Suprapubic skin (tissue), 4 donors: Measurements from ENCODE around the gene CTBP2. TPM values are rescaled to one million over a fixed set of nuclear protein-coding genes. Genes with fewer than 3 reads are reported as not detected.
"Not testable (repeated sequence)": the region's sequence is repeated elsewhere in the genome, so short reads cannot be mapped to it uniquely, and the experiment has no call there.

ENCODE experiments used
- DNase-seq, 2 donors: peaks; one replicate each; pipeline ENCODE4 v3.0.0-alpha.2; 2019; ENCODE audit warnings: low spot score in 2 of 2
- H3K27ac ChIP-seq: fragments of 200-600 bp; sonication (generic); one replicate; pipeline ENCODE4 v1.5.1; 2019
- H3K27me3 ChIP-seq: fragments of 200-600 bp; sonication (generic); one replicate; pipeline ENCODE4 v1.5.1; 2019
- H3K36me3 ChIP-seq: fragments of 200-600 bp; sonication (generic); one replicate; pipeline ENCODE4 v1.5.1; 2019
- H3K4me1 ChIP-seq: fragments of 200-600 bp; sonication (generic); one replicate; pipeline ENCODE4 v1.5.1; 2019
- H3K4me3 ChIP-seq: fragments of 200-600 bp; sonication (generic); one replicate; pipeline ENCODE4 v1.5.1; 2019; ENCODE audit warnings: mild to moderate bottlenecking
- H3K9me3 ChIP-seq: fragments of 200-600 bp; sonication (generic); one replicate; pipeline ENCODE4 v1.5.1; 2019
- EP300 ChIP-seq: sonication (generic); formaldehyde crosslinking; IDR thresholded peaks from one replicate; pipeline ENCODE4 v1.6.1; 2017; ENCODE audit warnings: antibody characterized with exemption
- POLR2A ChIP-seq, 2 donors: fragments of 450-650 bp; IDR thresholded peaks; one replicate each; pipeline ENCODE4 v1.6.1; 2017; ENCODE audit warnings: antibody characterized with exemption in 2 of 2, mild to moderate bottlenecking in 2 of 2, moderate library complexity in 2 of 2
- POLR2AphosphoS5 ChIP-seq, 3 donors: sonication (generic); formaldehyde crosslinking; IDR thresholded peaks; one replicate each; pipeline ENCODE4 v1.6.1; 2017; ENCODE audit warnings: antibody characterized with exemption in 3 of 3
- WGBS: methylation state at CpG from one replicate; pipeline ENCODE4 v1.1.5; 2018; 5-methylcytosine and 5-hydroxymethylcytosine counted together
- total RNA-seq, 4 donors: library from RNA; depleted of rRNA; stranded (reverse); fragments of >200 nt; gene quantifications; one replicate each; pipeline ENCODE4 v1.1.0, GENCODE V29; 2016
- TF ChIP-seq, protein P1 (sequence below), 2 donors: fragments of 200-600 bp in 1 of 2; fragments of 450-650 bp in 1 of 2; sonication (generic) in 1 of 2; IDR thresholded peaks; one replicate each; pipeline ENCODE4 v1.5.1; 2016 to 2019; ENCODE audit warnings: antibody characterized with exemption in 2 of 2, mild to moderate bottlenecking in 1 of 2, moderate library complexity in 1 of 2

CTBP2 gene
- total RNA-seq, 4 donors from 2014 or later = 19.7 to 45.7 (median 29.4) TPM

DNA sequence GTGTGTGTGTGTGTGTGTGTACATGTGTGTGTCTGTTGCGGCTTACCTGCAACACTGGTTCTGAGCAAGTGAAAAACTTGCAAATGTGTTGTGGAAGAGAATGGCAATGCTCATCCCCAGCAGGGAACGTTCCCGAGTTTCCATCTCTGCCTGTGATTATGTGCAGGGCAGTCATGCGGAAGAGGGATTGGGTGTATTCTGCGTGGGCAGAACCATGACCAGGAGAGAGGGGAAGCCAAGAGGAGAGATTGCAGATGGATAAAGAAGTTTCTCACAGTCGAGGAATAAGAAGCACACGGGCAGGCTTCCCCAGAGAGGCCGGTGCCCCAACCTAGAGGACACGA, 99.9 kb downstream of the CTBP2 start:
- H3K4me3 ChIP-seq = no peak overlapping the region
- H3K9me3 ChIP-seq = no peaks in the 10 kb centered on the region
- no peaks in the 10 kb centered on the region for H3K27me3 ChIP-seq
- H3K27ac ChIP-seq = peak overlapping the region; percentile 39
- TF ChIP-seq, protein P1, sequence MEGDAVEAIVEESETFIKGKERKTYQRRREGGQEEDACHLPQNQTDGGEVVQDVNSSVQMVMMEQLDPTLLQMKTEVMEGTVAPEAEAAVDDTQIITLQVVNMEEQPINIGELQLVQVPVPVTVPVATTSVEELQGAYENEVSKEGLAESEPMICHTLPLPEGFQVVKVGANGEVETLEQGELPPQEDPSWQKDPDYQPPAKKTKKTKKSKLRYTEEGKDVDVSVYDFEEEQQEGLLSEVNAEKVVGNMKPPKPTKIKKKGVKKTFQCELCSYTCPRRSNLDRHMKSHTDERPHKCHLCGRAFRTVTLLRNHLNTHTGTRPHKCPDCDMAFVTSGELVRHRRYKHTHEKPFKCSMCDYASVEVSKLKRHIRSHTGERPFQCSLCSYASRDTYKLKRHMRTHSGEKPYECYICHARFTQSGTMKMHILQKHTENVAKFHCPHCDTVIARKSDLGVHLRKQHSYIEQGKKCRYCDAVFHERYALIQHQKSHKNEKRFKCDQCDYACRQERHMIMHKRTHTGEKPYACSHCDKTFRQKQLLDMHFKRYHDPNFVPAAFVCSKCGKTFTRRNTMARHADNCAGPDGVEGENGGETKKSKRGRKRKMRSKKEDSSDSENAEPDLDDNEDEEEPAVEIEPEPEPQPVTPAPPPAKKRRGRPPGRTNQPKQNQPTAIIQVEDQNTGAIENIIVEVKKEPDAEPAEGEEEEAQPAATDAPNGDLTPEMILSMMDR (IDR thresholded peaks at IDR 0.05) = no peak
- no peak for TF ChIP-seq POLR2AphosphoS5 (IDR thresholded peaks at IDR 0.05)
- TF ChIP-seq EP300 = no peak
- TF ChIP-seq POLR2A (IDR thresholded peaks at IDR 0.05) = no peak
- H3K36me3 ChIP-seq = no peaks in the 10 kb centered on the region
- WGBS = 60% methylated on average over 9 of the region's 9 CpGs
- no peak for DNase-seq
- H3K4me1 ChIP-seq = peaks cover 97% of the 10 kb centered on the region

DNA sequence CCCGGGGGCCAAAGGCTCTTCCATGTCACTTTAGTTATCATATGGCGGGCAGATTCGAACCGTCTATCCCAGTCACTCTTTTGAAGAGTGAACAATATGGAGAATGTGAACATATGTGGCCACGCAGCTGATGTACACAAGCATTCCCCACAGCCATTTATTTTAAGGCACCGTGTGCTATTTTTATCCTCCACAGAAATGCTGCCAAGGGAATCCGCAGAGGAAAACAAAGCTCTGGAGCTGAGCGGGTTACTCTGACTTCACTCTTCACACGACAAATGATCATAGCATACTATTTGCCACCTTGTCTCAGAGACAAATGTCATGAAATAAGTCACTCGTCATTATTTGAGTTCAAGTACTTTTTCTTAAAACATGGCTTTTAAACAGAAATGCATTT, 100.3 kb downstream of the CTBP2 start:
- no peak for DNase-seq
- H3K36me3 ChIP-seq = no peaks in the 10 kb centered on the region
- TF ChIP-seq EP300 (no peak), POLR2AphosphoS5 (IDR thresholded peaks at IDR 0.05) (no peak), POLR2A (IDR thresholded peaks at IDR 0.05) (no peak)
- TF ChIP-seq, protein P1 (IDR thresholded peaks at IDR 0.05) = no peak
- H3K4me3 ChIP-seq = no peak overlapping the region
- peaks cover 97% of the 10 kb centered on the region for H3K4me1 ChIP-seq
- H3K9me3 ChIP-seq = no peaks in the 10 kb centered on the region
- WGBS = 57% methylated on average over 10 of the region's 10 CpGs
- no peaks in the 10 kb centered on the region for H3K27me3 ChIP-seq
- no peak overlapping the region for H3K27ac ChIP-seq

- 89% methylated on average over 8 of the region's 8 CpGs for WGBS
- not testable (repeated sequence) for H3K36me3 ChIP-seq, H3K27ac ChIP-seq, H3K27me3 ChIP-seq, H3K4me3 ChIP-seq, DNase-seq, H3K9me3 ChIP-seq
- peaks cover 90% of the 10 kb centered on the region for H3K4me1 ChIP-seq
Observed at GRCh38 chr10:125059348-125059747, 101.0 kb downstream of the CTBP2 start.

DNA sequence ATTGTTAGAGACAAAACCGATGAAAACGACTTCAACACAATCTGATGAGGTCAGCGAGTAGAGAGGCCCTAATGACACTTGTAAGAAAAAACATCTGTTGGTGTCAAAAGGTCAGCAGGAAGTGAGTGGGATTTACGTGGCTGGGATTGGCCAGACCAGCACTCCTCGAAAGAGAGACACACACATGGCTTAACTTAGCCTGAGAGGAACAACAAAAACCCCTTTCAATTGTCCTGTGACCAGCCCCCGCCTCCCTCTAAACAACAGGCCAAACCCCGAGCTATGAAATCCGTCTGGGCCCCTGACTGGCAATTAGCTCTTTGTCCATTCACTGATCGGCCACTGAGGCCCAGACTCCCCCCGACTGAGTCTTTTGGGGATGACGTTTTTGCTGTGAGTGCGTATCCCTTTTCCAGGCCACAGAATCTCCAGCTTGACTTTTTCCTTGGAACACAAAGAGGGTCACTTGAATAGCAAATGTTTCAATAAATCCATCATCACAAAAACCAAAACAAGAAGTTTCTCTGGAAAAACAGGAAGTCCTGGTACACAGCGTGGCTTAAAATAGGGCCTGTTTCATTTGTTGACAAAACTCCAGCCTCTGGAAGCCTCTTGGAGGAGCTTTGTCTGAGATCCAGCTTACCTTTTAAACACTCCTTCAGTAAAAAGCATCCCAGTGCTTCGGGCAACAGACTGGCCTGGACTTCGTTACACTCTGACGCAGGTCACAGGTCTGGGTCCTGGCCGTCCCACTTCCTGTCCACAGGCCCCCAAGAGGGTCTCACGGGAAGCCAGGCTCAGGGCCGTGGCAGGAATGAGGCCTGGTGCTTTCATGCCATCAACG, 103.0 kb downstream of the CTBP2 start:
- H3K4me1 ChIP-seq = peaks cover 71% of the 10 kb centered on the region
- TF ChIP-seq POLR2A (IDR thresholded peaks at IDR 0.05) (no peak), EP300 (no peak), POLR2AphosphoS5 (IDR thresholded peaks at IDR 0.05) (no peak)
- TF ChIP-seq, protein P1 (IDR thresholded peaks at IDR 0.05) = no peak
- peak overlapping the region; percentile 80 for H3K27ac ChIP-seq
- no peaks in the 10 kb centered on the region for H3K9me3 ChIP-seq
- no peaks in the 10 kb centered on the region for H3K27me3 ChIP-seq
- no peaks in the 10 kb centered on the region for H3K36me3 ChIP-seq
- 35% methylated on average over 16 of the region's 20 CpGs for WGBS
- no peak overlapping the region for H3K4me3 ChIP-seq
- peak; percentile 86 to 93 for DNase-seq

DNA sequence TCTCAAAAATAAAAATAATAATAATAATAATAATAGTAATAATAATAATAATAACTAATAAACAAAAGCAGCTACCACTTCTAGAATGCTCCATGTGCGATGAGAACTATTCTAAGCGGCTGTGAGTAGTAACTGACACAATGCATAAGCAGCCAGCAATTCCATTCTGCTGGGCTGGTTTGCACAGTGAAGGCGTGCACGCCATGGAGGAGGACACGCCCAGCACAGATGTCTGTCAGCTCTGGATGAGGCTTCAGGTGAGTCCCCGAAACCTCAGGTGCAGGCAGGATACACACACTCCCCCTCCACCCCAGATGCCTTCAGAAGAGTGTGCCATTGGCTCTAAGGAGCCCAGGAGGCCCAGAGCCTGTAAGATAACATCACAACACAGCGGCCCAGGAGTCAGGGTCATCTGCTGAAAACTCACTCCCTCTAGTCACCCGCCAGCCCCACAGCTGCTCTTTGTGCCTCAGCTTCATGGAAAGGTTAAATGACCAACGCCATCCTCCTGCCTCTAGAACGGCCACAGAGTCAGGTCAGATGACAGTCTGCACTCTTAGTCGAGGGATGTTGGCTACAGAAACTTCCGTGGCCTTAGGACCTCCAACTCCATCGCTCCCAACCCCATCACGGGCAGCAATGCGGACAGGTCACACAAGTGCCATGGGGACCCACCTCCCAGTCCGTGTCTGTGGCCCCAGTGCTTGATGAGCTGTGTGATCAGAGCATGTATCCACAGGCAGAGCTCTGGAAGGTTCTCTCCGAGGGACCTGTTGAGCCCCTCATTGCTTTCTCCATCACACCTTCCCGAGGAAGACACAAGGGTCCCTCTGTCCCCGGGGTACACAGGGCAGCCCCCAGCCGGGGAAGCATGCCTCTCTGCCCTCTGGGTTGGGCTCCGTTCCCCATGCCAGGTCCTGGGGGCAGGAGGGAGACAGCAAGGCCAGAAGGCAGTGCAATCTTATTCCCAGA, 103.9 kb downstream of the CTBP2 start:
- TF ChIP-seq POLR2A (IDR thresholded peaks at IDR 0.05) = no peak
- WGBS = 76% methylated on average over 21 of the region's 21 CpGs
- Histone ChIP-seq H3K36me3 (no peaks in the 10 kb centered on the region), H3K9me3 (no peaks in the 10 kb centered on the region), H3K4me3 (no peak overlapping the region), H3K4me1 (peaks cover 67% of the 10 kb centered on the region), H3K27me3 (no peaks in the 10 kb centered on the region), H3K27ac (peak overlapping the region; percentile 80)
- DNase-seq = peak in 1 of 2 donors; percentile 72

DNA sequence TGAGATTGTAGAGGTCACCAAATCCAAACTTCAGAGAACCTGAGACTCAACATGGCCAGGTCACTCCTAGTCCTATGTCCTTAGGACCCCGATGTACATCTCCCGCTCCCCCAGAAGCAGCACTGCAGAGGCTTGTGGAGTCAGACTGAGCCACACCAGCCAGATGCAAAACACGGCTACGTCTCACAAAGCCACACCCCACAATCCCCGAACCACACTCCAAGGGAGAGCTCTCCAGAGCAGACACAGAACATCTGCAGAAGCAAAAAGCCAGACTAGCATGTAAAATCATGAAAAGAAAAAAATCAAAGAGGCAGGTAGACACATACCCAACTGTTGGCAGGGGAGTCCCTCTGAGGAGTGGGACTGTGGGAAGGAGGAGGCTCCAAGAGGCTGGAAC, 104.9 kb downstream of the CTBP2 start:
- Histone ChIP-seq H3K36me3 (no peaks in the 10 kb centered on the region), H3K4me1 (peaks cover 57% of the 10 kb centered on the region), H3K27me3 (no peaks in the 10 kb centered on the region), H3K27ac (no peak overlapping the region), H3K9me3 (no peaks in the 10 kb centered on the region), H3K4me3 (no peak overlapping the region)
- TF ChIP-seq EP300 = no peak
- TF ChIP-seq, protein P1 (IDR thresholded peaks at IDR 0.05) = no peak
- DNase-seq = no peak
- WGBS = 58% methylated on average over 5 of the region's 5 CpGs
